CMK (cell line): ENCODE data around the gene LEPROT.
"Not testable (repeated sequence)": the region's sequence is repeated elsewhere in the genome, so short reads cannot be mapped to it uniquely, and the experiment has no call there.

ENCODE experiments used
- DNase-seq: peaks from one replicate; pipeline ENCODE4 v3.0.0-alpha.2; 2010; ENCODE audit warnings: low read depth

LEPROT gene

DNA sequence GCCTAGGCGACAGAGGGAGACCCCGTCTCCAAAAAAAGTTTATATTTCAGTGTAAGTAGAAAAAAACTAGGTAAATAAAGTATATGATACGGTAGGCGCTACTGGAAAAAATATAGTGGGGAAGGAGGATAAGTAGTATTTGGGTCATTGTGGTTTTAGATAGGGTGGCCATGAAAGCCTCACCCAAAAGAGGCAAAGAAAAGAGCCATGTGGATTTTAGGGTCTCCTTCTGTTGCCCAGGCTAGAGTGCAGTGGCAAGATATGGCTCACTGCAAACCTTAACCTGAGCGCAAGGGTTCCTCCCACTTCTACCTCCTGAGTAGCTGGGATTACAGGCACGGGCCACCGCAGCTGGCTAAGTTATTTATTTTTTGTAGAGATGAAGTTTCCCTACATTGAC is 17.1 kb downstream of the LEPROT start:
- DNase-seq: no peak

DNA sequence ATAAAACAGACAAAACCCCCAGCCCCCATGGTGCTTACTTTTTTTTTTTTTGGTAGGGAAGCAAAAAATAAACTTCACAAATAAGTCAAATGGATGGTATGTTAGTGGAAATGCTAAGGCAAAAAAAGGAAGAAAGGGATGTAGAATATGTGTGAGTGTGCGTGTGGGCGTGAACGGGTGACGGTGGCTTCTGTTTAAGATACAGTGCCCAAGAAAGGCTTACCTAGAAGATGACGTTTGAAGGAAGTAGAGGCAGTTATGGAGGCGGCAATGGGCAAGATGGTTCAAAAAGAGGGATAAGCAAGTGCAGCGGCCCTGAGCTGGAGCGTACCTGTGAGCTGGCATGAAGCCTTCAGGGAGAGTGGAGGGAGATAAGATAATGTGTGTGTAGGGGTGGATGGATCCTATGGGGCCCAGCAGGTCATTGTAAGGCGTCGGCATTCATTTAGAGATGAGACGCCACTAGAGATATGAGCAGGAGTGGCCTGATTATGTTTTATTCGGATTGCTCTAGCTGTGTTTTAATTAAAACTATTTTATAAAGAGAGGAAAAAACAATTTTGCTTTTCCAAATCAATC is 19.9 kb downstream of the LEPROT start:
- DNase-seq: no peak

DNA sequence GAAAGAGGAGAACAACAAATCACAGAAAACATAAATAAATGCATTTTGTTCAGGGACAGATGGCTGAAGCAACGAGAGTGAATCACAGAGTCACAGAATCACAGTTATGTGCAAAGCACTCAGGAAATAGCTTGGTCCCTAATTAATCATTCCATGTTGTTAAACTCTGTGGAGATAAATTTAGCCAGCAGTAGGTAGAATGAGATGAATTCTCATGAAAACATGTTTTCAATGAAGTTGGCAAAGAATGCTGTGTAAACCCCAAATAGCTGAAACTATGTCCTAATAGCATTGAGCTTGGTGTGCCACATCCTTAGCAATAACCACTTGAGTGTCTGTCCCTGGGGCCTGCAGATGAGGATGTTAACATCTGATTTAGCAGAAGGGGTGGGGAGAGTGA is 20.4 kb downstream of the LEPROT start:
- DNase-seq: no peak

DNA sequence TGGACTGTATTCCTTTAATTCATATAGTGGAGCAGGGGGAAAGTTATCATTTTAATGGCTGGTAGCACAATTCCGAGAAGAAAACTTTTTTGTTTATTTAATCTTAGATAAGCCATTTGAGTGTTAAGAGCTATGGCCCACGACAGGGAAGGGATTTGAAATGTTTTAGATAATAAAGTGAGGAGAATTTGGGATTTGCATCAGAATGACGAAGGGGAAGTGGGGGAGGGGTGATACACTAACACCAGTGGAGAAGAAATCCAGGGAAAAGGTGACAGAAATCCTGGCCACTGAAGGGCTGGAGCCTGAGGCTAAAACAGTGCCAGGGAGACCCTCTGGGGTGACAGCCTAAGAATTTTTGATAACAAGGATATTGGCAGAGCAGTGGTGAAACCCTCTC is 21.0 kb downstream of the LEPROT start:
- DNase-seq: no peak

DNA sequence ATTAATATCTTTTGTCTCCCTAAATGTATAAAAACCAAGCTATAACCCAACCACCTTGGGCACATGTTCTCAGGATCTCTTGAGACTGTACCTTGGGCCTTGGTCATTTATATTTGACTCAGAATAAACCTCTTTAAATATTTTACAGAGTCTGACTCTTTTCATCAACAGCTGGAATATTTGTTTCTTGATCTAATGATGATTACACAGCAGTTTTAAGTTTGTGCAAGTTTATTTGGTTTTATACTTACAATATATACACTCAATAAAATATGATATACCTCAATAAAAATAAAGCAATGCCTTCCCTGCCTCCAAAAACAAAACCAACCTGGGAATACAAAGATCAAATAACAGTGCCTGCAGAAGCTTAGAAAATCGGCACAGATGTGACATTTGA is 22.0 kb downstream of the LEPROT start:
- no peak for DNase-seq

DNA sequence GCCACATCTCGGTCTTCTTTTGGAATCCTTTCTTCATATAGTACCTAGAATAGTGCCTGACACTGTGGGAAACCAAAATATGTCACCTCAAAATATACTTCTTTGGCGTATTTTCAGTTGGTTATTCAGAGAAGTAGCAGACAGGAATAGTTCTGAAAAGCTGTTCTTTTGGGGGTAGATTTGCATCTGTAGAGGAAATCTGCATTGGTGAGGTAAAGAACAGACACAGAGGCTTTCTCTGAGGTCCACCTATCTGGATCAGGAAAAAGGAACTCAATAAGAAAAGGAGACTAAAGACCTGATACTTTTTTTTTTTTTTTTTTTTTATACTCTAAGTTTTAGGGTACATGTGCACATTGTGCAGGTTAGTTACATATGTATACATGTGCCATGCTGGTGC is 23.2 kb downstream of the LEPROT start:
- no peak for DNase-seq

DNA sequence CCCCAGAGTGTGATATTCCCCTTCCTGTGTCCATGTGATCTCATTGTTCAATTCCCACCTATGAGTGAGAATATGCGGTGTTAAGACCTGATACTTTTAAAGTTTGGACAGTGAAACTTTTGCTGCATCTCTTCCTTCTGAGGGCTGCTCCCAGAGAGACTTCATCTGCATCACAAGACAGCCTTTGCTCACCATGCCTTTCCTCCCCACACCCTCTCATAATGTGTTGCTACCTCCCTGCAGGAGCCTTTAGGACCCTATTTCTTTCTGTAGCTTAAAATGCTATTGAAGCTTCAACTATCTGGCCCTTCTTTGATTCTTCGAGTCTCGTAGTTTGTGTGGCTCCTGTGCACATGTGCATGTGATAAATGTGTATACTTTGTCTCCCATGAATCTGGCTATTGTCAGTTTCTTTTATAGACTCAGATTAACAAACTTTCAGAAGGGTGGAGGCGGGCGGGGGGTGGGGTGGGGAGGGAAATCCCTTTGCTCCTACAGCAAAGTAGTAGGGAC is 23.7 kb downstream of the LEPROT start:
- DNase-seq: no peak

DNA sequence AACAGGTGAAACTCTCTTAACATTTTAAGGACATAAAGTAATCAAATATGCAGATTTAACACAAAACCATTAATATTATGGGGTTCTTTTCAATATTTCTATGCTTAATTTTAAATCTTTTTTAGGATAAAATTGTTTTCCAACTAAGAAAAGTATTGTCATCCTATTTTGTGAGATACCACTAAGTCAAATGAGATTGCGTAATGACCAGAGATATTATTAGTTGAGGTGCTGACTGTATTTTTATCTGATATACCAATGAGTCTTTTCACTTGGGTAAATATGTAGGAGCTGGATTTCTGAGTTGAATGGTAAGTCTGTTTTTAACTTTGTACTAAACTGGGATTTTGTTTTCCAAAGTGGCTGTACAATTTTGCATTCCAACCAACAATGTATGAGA is 25.4 kb downstream of the LEPROT start:
- DNase-seq: no peak

DNA sequence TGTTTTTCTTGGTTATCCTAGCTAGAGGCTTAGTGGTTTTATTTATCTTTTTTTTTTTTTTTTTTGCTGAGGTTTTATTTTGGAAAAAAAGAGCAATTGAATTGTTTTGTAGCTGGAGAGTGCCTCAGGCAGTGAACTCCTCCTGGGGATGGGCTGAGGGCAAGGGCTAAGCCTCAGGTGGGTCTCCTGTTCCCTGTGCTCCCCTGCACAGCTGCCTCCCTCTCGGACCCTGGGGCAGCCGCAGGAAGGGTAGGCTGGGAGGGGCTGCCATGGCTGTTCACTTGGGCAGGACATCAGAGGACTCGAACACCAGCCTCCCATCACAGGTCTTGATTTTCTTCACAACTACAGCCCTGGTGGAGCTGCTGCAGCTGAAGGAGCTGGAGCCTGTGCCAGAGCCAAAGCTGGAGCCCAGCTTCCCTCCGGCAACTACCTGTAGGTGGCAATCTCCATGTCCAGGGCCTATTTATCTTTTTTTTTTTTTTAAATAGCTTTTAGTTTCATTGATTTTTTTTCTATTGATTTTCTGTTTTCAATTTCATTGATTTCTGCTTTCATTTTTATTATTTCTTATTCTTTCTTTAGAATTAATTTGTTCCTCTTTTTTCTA is 28.9 kb downstream of the LEPROT start:
- DNase-seq: no peak

DNA sequence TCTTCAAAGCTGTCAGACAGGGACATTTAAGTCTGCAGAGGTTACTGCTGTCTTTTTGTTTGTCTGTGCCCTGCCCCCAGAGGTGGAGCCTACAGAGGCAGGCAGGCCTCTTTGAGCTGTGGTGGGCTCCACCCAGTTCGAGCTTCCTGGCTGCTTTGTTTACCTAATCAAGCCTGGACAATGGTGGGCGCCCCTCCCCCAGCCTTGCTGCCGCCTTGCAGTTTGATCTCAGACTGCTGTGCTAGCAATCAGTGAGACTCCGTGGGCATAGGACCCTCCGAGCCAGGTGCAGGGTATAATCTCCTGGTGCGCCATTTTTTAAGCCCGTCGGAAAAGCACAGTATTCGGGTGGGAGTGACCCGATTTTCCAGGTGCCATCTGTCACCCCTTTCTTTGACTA is 35.2 kb downstream of the LEPROT start:
- not testable (repeated sequence) for DNase-seq

DNA sequence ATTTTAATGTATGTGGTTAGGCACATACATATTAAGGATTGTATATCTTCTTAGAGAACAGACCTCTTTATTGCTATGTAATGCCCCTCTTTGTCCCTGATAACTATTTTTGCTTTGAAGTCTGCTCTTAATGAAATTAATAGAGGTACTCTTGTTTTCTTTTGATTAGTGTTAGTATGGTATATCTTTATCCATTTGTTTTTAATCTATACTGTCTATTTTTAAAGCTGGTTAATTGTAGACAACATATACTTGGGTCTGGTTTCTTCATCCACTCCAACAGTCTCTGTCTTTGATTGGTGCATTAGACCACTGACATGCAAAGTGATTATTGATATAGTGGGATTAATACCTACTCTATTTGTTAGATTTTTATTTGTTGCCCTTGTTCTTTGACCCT is 36.0 kb downstream of the LEPROT start:
- DNase-seq: no peak

DNA sequence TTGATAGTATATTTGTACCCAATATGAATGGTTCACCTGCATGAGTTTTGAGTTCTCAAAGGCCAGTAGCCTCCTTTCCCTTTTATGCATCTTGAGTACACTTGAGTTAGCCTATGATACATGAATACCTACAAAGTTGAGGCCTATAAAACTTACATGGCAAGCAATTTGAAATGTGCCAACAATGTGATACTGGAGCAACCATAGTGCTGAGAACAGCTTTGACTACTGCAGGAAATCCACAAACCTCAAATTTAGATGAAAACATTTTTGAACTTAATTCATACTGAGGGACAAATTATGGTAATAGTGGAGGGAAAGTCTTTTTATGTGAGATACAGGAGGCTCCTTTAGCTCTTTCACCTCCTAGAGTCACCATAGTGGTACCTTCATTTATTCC is 37.4 kb downstream of the LEPROT start:
- no peak for DNase-seq

DNA sequence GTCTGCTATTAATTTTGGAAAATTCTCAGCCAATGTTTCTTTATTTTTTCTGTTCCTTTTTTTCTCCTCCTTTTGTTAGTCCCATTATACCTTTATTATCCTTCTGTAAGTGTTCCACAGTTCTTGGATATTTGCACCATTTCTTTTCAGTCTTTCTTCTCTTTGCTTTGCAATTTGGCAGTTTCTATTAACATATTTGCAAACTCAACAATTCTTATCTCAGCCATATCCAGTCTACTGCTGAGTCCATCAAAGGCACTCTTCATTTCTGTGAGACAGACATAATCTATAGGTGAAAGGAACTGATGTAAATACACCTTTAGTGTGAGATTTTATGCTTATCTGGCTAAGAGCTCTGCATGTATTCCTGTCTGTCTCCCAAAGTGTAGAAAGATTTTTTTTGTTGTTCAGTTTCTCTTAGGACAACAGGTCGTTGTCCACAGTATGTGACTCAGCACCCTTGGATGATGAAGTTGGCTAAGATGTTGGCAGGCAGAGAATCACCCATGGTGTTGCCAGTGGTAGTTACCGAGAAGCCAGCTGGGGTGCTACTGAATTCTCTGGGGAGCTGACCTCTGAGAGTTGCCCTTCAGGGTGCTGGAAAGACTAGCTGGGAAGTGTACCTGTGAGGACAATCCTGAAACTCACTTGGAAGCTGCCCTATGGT is 38.4 kb downstream of the LEPROT start:
- DNase-seq: no peak

DNA sequence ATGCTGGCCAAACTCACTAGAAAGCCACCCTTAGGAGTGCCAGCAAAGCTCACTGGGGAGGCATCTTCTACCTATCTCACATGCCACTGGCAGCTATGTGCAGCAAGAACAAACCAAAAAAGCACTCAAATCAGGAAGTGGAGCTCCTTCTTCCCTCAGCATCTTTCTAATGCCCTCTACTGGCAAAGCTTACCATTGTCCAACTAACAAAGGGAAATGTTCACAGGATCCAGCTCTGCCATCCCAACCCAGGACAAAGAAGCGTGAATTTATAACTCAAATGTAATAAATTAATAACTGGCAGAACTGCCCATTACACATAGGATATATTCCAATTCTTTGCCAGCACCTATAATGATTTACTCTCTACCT is 38.9 kb downstream of the LEPROT start:
- DNase-seq: no peak

DNA sequence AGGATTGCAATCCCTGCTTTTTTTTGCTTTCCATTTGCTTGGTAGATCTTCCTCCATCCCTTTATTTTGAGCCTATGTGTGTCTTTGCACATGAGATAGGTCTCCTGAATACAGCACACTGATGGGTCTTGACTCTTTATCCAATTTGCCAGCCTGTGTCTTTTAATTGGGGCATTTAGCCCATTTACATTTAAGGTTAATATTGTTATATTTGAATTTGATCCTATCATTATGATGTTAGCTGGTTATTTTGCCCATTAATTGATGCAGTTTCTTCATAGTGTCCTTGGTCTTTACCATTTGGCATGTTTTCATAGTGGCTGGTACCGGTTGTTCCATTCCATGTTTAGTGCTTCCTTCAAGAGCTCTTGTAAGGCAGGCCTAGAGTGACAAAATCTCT is 45.4 kb downstream of the LEPROT start:
- not testable (repeated sequence) for DNase-seq

DNA sequence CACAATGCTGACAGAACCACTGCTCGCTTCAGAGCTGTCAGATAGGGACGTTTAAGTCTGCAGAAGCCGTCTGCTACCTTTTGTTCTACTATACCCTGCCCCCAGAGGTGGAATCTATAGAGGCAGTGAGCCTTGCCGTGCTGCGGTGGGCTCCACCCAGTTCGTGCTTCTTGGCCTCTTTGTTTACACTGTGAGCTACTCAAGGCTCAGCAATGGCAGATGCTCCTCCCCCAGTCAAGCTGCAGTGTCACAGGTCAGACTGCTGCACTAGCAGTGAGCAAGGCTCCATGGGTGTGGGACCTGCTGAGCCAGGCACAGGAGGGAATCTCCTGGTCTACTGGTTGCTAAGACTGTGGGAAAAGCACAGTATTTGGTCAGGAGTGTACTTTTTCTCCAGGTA is 47.1 kb downstream of the LEPROT start:
- DNase-seq: peak; percentile 56

DNA sequence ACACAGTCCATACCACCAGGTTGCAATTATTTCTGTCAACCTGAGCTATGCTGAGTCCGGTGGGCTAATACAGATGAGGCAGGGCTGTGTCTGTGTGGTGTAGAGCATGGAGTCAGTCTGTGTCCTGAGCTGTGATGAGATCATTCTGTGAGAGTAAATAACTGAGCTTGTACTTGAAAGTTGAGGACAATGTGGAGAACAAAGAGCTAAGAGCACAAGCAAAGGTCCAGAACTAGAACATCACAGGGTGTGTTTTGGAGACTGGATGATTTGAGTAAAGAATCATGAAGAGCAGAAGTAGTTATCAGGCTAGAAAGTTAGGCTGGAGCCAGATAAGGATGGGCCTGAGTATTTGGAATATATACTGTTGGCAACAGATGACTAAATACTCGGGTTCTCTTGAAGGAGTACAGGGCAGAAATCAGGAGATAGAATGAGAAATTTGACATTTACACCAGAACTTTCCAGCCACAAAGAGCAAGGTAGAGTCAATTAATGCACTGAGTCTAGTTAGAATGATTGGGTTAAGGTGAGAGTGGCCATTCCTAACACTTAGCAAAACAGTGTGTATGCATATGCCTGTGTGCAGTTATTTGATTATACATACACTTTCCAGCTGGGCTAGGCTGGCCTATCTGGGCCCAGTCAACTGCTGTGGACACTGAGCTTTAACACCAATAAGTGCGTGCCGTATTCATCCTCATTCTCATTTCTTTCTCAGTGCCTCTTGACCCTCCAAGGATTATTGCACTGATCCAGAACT is 48.8 kb downstream of the LEPROT start:
- no peak for DNase-seq

DNA sequence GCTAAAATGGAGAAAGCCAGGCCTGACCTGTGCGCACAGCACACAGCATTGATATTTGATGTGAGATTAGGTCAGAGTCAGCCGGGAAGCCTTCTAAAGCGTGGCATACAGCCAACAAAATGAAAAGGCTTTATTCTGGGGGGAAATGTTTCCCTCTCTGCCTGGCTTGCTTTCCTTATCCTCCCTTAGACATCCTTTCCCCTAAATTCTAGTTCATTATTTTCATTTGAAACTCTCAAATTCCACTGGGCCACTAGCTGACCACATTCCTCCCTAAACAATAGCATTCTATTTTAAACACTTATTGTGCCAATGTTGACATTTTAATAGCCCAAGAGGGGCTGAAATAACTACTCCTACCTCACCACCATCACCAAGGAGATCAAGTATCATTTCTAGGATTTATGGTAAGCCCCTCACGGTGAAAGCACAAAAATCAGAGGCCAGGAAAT is 49.4 kb downstream of the LEPROT start:
- no peak for DNase-seq

DNA sequence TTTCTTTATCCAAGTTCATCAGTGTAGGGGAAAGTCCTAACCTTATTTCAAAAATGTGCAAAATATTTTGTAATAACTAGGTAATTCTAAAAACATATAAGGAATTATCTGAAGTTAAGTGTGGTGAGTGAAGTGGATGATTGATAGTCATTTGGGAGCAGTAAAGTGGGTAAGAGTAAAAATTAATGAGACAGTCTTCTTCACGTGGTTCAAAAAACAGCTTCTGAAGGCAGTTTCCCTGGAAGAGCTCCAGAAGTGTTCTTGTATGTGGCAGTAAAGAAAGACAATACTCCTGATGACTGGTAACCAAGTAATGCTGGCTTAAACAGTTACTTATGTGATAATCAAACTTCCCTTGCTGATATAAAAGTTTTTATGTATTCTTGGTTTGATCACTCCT is 50.3 kb downstream of the LEPROT start:
- no peak for DNase-seq

DNA sequence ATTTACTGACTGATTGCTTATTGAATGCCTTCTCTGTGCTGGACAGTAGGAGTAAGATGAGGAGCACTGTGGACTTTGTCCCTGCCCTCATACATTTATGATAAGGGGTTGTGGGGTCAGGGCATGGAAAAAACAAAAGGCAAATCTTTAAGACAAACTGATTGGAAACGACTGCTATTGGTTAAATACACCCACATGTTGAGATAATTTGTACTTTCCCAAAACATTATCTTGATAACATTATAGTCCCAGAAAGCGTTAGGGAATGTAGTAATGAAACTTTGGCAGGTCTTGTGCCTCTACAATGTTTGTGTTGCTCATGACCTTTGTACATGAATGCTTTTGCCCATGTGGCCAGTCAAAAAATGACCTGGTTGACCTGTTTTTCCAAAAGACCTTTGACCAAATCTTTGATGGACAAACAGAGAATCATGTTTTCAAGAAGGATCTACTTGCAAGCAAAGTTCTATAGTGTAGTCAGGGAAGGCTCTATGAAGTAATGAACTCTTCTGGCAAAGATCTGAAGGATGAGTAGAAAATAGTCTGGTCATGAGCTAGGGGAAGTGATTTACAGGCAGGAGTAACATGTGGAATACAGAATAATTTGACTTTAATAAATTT is 50.9 kb downstream of the LEPROT start:
- no peak for DNase-seq

DNA sequence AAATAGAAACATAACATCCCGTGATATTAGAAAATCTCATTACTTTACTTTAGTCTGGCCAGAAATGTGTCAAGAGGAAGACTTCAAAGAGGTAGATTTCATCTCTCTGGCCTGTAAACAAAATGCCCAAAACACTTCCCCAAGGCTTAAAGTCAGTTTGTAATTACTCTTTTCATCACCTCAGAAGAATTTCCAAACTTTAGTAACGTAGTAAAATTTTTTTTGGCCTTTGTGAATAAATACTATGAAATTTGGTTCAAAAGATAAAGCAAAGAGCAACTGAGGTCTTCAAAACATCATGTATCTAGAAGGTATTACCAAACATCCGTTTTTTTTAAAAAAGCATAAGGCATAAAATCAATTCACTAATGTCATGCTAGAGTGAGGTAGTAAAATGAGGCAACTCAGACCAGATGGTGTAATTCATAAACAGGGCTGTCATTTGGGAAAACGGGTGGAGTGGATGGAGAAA is 51.4 kb downstream of the LEPROT start:
- no peak for DNase-seq

DNA sequence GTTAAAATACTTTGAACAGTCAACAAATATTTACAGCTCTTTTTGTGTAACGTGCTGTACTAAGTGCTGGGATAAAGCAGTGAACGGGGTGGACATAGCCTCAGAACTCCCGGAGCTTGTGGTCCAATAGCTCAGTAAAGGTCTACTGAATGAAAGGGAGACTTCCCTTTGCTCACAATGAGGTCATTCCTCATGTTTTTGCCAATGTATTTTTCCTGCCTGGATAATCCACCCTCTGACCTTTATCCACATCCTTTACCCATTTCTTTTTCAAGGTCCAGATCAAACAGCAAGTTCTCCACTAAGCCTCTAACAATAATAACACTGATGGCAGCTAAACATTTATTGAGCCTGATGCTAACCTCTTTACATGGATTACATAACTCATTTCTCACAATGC is 55.9 kb downstream of the LEPROT start:
- no peak for DNase-seq
